Measurements from ENCODE around the gene DEPDC5.
"Not testable (repeated sequence)": the region's sequence is repeated elsewhere in the genome, so short reads cannot be mapped to it uniquely, and the experiment has no call there.

Gene DEPDC5

GRCh38 chr22:31750365-31751284, 3.2 kb upstream of the DEPDC5 start:
- no peak for DNase-seq

- no peak for DNase-seq
Measured at GRCh38 chr22:31752096-31752847, 1.5 kb upstream of the DEPDC5 start.

GRCh38 chr22:31753005-31753633, 700 bp upstream of the DEPDC5 start:
- DNase-seq = no peak

- no peak for DNase-seq
Measured at GRCh38 chr22:31754813-31755212, 994 bp downstream of the DEPDC5 start.

GRCh38 chr22:31757265-31757664, 3.4 kb downstream of the DEPDC5 start:
- no peak for DNase-seq

GRCh38 chr22:31758860-31759259, 5.0 kb downstream of the DEPDC5 start:
- DNase-seq = not testable (repeated sequence)

GRCh38 chr22:31764785-31765184, 11.0 kb downstream of the DEPDC5 start:
- no peak for DNase-seq

GRCh38 chr22:31768422-31769059, 14.7 kb downstream of the DEPDC5 start:
- DNase-seq = no peak

GRCh38 chr22:31773416-31773815, 19.6 kb downstream of the DEPDC5 start:
- no peak for DNase-seq

GRCh38 chr22:31776231-31776630, 22.4 kb downstream of the DEPDC5 start:
- DNase-seq = no peak

GRCh38 chr22:31789803-31790202, 36.0 kb downstream of the DEPDC5 start:
- no peak for DNase-seq

GRCh38 chr22:31790240-31790639, 36.4 kb downstream of the DEPDC5 start:
- DNase-seq = no peak

GRCh38 chr22:31799358-31799757, 45.5 kb downstream of the DEPDC5 start:
- DNase-seq = not testable (repeated sequence)

GRCh38 chr22:31800065-31800464, 46.2 kb downstream of the DEPDC5 start:
- DNase-seq = no peak

- not testable (repeated sequence) for DNase-seq
Measured at GRCh38 chr22:31800861-31801260, 47.0 kb downstream of the DEPDC5 start.

GRCh38 chr22:31802575-31802974, 48.8 kb downstream of the DEPDC5 start:
- DNase-seq = no peak

- no peak for DNase-seq
Measured at GRCh38 chr22:31806751-31807150, 52.9 kb downstream of the DEPDC5 start.

- DNase-seq = no peak
Measured at GRCh38 chr22:31812977-31813605, 59.3 kb downstream of the DEPDC5 start.

- DNase-seq = not testable (repeated sequence)
Measured at GRCh38 chr22:31813898-31814297, 60.1 kb downstream of the DEPDC5 start.

- DNase-seq = no peak
Measured at GRCh38 chr22:31814942-31815341, 61.1 kb downstream of the DEPDC5 start.

- not testable (repeated sequence) for DNase-seq
Measured at GRCh38 chr22:31815383-31815814, 61.6 kb downstream of the DEPDC5 start.

GRCh38 chr22:31816750-31817149, 62.9 kb downstream of the DEPDC5 start:
- no peak for DNase-seq
